NB4 (cell line): ENCODE data around the gene NR6A1.

Experiments used
- DNase-seq: peaks from one replicate; pipeline ENCODE4 v3.0.0; 2010; ENCODE audit warnings: low read depth
- H3K4me3 ChIP-seq: one replicate; pipeline ENCODE4 v1.5.1; 2011; ENCODE audit warnings: mild to moderate bottlenecking, low read depth, low read length, moderate library complexity
- CTCF ChIP-seq: IDR thresholded peaks from one replicate; pipeline ENCODE4 v1.5.1; 2012; ENCODE audit warnings: low read depth, low read length
- MAX ChIP-seq: IDR thresholded peaks from 2 replicates; pipeline ENCODE4 v1.6.1; 2011; ENCODE audit warnings: low read depth, low read length
- MYC ChIP-seq: IDR thresholded peaks from 2 replicates; pipeline ENCODE4 v1.6.1; 2011; ENCODE audit warnings: low read depth, low read length
- POLR2A ChIP-seq: IDR thresholded peaks from 2 replicates; pipeline ENCODE4 v1.6.1; 2011; ENCODE audit warnings: mild to moderate bottlenecking; ENCODE audit not compliant: insufficient read length; ENCODE audit errors: extremely low read depth

The NR6A1 gene

GRCh38 chr9:124584631-124585030 is 186.5 kb downstream of the NR6A1 start:
- no peak for TF ChIP-seq MAX
- no peak for TF ChIP-seq CTCF
- no peak for TF ChIP-seq POLR2A
- no peak for TF ChIP-seq MYC
- no peak overlapping the region for H3K4me3 ChIP-seq
- DNase-seq = no peak

GRCh38 chr9:124583134-124583533 is 188.0 kb downstream of the NR6A1 start:
- no peak for DNase-seq
- TF ChIP-seq MAX (no peak), MYC (no peak), CTCF (no peak), POLR2A (no peak)
- H3K4me3 ChIP-seq = no peak overlapping the region

- no peak for DNase-seq
- no peak for TF ChIP-seq POLR2A
- H3K4me3 ChIP-seq = no peak overlapping the region
These were observed 190.9 kb downstream of the NR6A1 start for GRCh38 chr9:124580186-124580585.

- TF ChIP-seq MAX (no peak), CTCF (no peak)
- H3K4me3 ChIP-seq = no peak overlapping the region
- DNase-seq = no peak
These were observed 194.4 kb downstream of the NR6A1 start for GRCh38 chr9:124576751-124577150.

GRCh38 chr9:124574534-124575375 is 196.4 kb downstream of the NR6A1 start:
- no peak for DNase-seq
- H3K4me3 ChIP-seq = no peak overlapping the region
- TF ChIP-seq POLR2A (no peak), CTCF (no peak), MYC (no peak), MAX (no peak)

- TF ChIP-seq MYC = no peak
- TF ChIP-seq MAX = no peak
- no peak for TF ChIP-seq CTCF
- TF ChIP-seq POLR2A = no peak
- no peak for DNase-seq
- no peak overlapping the region for H3K4me3 ChIP-seq
These were observed 200.0 kb downstream of the NR6A1 start for GRCh38 chr9:124570942-124571666.
